Measurements from ENCODE around the gene PTGDR2.

Gene PTGDR2

DNA sequence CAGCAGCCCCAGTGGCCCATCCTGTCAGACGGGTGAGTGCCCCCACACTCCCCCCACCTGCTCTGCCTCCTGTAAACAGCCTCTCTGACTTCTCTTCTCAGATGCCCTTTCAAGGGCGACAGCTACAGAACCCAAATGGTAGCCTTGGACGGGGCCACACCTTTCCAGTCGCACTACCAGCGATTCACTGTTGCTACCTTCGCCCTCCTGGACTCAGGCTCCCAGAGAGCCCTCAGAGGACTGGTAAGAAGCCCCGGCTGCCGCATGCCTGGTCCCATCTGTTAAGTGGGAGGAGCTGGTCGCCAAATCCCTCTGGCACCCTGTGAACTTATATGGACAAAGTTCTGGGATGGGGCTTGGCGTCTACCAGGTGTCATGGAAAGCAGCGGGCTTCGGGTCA, 17.8 kb upstream of the PTGDR2 start:
- no peak for DNase-seq

GRCh38 chr11:60872961-60873524, 17.3 kb upstream of the PTGDR2 start:
- no peak for DNase-seq

DNA sequence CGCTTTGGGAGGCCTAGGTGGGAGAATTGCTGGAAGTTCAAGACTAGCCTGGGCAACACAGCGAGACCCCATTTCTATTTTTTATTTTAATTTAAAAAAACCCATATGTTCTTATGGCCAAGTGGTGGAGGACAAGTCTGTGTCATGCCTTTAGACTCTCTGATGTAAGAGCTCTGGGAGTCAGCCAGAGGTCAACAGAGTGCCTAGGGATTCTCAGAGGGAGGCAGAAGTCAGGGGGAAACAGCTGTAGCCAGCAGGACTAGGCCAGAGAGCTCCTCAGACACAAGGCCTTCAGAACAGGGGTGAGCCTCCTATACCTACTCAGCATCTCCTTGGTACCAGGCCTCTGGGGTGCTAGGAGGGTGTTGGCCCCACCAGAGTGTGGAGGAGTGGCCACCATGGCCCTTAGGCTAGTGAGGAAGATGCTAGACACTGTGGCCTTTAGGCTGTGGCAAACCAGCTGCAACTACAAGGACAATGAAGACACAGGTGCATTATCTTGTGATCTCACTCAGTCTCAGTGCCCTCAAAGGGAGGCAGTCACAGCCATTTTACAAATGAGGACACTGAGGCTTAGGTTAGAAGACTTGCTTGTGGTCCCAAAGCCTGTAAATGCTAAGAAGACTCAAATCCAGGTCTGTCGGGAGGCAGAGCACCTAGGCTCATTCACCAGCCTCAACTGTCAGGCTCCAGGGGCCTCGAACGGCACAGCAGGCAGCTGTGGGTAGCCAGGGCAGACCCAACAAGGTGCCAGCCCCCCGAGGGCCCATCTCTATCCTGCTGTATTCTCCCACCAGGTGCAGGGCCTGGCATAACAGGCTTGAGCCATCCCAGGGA, 16.6 kb upstream of the PTGDR2 start:
- no peak for DNase-seq

- no peak for DNase-seq
Measured at GRCh38 chr11:60871378-60872061, 15.8 kb upstream of the PTGDR2 start.

DNA sequence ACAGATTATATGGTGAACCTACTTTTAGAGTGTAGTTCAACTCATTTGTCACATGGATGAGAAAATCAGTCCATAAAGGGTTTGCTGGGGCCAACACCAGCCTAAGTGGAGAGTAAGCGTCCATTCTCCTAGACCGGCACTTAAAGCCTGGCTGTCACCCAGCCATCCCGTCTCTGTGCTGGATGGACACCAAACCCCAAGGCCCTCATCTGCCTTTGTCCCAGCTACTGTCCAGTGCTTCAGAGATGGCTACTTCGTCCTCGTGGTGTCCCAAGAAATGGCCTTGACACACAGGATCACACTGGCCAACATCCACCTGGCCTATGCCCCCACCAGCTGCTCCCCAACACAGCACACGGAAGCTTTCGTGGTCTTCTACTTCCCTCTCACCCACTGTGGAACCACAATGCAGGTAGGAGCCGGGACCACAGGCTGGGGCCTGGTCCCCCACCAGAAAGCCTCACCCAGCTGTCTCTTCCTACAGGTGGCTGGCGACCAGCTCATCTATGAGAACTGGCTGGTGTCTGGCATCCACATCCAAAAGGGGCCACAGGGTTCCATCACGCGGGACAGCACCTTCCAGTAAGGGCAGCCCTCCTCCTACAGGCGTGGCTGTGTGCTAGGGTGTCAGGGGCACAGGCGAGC, 15.1 kb upstream of the PTGDR2 start:
- no peak for DNase-seq

DNA sequence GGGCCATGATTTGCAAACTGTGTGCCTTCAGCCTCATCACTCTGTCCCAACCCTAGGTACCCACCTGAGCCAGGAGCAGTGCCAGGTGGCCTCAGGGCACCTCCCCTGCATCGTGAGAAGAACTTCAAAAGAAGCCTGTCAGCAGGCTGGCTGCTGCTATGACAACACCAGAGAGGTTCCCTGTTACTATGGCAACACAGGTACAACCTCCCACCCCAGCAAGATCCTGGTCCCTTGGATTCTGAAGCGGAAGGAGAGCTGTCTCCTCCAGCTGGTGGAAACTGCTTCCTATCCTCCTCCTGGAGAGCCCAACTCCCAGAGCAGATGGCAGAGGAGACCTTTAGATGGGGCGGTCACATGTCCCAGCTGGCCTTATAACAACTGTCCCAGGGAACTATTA, 14.5 kb upstream of the PTGDR2 start:
- no peak for DNase-seq

DNA sequence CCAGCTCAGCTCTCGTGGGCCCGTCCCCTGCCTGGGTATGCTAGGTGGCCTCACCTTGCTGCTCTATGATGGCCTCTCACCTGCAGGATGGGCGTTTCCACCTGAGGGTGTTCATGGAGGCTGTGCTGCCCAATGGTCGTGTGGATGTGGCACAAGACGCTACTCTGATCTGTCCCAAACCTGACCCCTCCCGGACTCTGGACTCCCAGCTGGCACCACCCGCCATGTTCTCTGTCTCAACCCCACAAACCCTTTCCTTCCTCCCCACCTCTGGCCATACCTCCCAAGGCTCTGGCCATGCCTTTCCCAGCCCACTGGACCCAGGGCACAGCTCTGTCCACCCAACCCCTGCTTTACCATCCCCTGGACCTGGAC, 13.7 kb upstream of the PTGDR2 start:
- no peak for DNase-seq

- DNase-seq = no peak
Measured at GRCh38 chr11:60868682-60869450, 13.1 kb upstream of the PTGDR2 start.

- no peak for DNase-seq
Measured at GRCh38 chr11:60867871-60868681, 12.3 kb upstream of the PTGDR2 start.

DNA sequence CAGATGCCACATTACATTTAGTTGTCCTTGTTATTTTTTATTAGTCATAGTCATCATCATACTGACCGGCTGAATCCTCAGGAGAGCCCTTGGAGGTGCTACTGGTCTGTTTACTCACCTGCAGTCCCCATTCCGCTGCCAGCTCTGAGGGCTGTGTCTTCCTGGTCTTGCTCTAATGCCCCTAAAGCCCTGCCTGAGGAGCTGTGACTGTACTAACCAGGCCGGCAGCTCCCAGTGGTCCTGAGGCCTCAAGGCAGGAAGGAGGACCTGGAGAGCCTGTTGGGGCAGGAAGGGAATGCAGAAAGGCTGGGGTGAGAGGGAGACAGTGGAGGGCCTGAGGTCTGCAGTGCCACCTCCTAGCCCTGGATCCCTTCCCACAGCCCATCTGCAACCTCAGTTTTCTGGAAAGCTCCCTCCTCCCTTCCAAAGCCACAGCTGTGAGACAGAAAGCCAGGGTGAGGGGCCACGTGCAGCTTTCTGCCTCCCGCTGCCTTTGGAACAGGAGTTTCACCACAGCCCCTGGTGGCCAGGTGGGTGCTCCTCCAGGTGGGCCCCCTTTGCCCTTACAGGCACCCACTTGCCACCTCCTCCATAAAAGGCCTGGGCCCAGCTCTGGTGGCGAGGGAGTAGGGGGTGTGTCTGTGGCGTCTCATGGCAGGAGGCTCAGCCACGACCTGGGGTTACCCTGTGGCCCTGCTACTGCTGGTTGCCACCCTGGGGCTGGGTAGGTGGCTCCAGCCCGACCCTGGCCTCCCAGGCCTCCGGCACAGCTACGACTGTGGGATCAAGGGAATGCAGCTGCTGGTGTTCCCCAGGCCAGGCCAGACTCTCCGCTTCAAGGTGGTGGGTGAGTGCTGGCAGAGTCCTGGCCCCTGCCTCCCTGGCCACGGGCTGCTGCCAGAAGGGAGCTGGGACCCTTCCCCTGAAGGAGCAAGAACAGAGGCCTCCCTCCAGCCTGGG, 11.4 kb upstream of the PTGDR2 start, which contains the start of gene ZP1:
Gene ZP1 (plus strand): TSS at position 632 of the 960 bp plus-strand sequence. CDS start 20 bp downstream, at position 652.
- DNase-seq = no peak

DNA sequence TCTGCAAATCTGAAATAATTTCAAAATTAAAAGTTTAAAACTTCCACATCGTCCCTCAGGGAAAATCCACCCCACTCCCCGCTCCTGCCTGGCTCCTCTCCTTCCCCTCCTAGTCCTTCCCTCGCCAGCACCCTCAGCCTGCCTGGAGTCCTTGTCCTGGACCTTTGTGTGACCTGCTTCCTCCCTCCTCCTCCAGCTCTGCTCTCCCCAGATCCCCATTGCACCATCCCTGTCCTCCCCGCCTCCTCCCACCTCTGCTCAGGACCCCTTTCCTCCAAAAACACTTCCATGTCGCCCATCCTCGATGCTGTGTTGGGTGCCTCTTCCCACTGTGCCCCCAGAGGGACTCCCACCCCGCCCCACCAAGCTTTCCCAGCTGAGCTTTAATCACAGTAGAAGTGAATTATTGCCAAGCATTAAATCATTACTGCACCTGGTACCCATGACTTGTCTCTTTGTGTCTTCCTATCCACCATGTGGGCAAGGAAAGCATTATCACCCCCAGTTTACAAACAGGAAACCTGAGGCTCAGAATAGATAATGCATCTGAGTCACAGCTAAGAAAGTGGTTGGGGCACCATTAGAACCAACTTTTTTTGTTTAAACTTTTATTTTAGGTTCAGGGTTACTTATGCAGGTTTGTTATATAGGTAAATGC, 9.2 kb upstream of the PTGDR2 start:
- no peak for DNase-seq

DNA sequence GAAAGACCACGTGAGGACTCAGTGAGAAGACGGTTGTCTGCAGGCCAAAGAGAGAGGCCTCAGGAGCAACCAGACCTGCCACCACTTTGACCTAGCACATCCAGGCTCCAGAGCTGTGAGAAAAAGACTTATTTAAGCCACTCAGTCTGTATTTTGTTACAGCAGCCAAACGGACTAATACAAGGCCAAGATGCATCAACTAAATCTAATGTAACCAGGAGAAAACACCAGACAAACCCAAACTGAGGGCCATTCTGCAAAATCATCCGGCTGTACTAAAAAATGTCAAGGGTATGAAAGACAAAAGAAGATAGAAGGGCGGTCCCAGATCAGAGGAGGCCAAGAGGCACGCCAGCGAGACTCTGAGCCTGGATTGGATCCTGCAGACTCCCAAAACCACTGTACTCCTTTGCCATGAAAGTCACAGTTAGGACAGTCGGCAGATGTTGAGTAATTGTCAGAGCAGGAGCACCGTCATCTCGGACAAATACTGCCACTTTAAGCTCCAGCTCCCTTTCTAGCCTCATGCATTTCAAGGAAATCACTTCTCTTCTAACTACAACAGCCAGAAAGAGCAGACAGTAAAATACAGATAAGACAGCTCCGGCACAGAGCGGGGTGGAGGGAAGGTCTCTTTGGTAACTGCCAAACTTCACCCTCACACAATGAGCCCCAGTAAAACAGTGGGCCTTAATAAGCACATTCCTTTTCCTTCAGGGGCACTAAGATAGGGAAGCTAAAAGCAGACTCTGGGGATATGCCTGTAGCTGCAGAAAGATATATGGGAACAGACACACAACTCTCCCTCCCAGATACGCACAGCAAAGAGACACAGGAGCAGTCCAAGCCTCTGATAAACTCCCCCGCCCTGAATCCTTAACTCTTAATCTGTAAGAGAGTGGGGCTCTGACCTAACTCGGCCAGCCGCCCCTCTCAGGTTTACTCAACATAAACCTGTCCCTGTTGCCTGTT, 8.1 kb upstream of the PTGDR2 start:
- no peak for DNase-seq

DNA sequence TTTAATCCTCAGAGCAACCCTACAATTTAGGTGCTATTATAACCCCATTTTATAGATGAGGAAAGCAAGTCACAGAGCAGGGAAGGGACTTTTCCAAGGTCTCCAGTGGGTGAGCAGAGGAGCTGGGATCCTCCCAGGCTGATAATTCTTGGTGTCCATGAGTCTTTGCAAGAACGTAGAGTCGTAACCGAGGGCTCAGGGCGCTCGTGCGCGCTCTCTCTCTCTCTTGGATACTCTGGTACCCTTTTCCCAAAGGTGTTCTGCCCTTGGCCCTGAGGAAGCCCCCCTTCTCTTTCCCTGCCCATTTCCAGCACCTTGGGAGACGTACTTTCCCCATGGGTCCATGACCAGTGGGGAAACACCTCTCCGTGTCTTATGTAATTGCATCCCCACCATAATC, 6.4 kb upstream of the PTGDR2 start:
- DNase-seq = no peak

- no peak for DNase-seq
Measured at GRCh38 chr11:60860943-60861342, 5.2 kb upstream of the PTGDR2 start.

DNA sequence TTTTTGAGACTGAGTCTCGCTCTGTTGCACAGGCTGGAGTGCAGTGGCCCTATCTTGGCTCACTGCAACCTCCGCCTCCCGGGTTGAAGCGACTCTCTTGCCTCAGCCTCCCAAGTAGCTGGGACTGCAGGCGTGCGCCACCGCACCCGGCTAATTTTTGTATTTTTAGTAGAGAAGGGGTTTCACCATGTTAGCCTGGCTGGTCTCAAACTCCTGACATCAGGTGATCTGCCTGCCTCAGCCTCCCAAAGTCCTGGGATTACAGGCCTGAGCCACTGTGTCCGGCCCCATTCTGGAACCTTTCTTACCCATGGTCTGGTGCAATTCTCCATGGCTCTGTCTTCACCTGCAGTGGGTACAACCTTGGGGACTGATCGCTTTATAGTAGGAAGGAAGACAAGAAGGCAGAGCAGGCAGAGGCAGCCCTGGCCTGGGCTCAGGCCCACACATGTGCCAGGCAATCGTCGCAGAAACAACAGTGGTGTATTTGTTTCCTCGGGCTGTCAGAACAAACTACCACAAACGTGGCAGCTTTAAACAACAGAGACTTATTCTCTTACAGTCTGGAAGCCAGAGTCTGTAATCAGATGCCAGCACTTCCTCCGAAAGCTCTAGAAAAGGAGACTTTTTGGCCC, 4.0 kb upstream of the PTGDR2 start:
- no peak for DNase-seq

GRCh38 chr11:60858731-60859464, 3.1 kb upstream of the PTGDR2 start:
- no peak for DNase-seq

GRCh38 chr11:60858236-60858635, 2.5 kb upstream of the PTGDR2 start:
- DNase-seq = no peak

Measured in activated CD4-positive, alpha-beta T cell treated with anti-CD3 and anti-CD28 coated beads for 1 hour (primary cell).